ENCODE results near the gene INPP4B.
A peak's percentile ranks its signal among the peaks of the same experiment; 100 is the strongest.

The INPP4B gene

DNA sequence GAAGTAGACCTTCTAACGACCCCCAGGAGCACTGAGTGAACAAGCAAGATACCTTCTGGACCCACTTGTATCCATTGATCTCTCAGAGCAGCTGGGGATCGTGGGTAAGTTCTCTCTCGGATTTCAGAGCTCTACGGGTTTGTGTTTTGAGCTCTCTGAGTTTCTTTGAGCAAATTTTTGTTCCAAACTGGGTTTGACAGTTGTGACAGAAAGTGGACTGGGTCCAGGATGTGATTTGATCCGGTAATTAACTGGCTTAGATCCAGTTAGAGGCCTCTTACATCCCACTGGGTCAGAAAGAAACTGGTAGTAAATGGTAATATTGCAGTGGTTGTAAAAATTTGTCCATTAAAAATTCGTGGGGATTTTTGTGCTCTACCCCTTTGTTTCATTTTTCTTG, 459.2 kb downstream of the INPP4B start:
- TF ChIP-seq JUND (IDR thresholded peaks at IDR 0.05; ENCODE audit: low read depth), result no peak
- DNase-seq (ENCODE audit: low read depth in 1 of 2, low spot score in 1 of 2), result no peak
- in situ Hi-C loops (cut with HindIII; ENCODE audit: low pct_unique_long_range_greater_than_20kb, low sequenced_read_pairs), result no loop called here

DNA sequence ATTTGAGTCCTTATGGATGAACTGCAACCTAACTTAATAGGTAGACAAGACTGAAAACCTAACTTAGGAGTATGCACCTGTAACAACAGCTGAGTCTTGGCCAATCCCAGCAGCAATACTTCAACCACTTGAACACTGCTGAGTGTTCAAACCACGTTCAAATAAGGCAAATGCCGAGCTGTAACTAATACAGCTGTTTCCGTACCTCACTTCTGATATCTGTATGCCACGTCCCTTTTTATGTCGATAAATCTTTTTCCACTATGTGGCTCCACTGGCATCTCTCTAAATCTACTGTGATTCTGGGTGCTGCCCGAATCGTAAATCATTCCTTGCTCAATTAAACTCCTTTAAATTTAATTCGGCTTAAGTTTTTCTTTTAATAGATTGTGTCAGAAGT, 459.7 kb downstream of the INPP4B start:
- DNase-seq (ENCODE audit: low read depth in 1 of 2, low spot score in 1 of 2), result no peak
- in situ Hi-C loops (cut with HindIII; ENCODE audit: low pct_unique_long_range_greater_than_20kb, low sequenced_read_pairs), result no loop called here
- no peak for TF ChIP-seq JUND (IDR thresholded peaks at IDR 0.05; ENCODE audit: low read depth)

DNA sequence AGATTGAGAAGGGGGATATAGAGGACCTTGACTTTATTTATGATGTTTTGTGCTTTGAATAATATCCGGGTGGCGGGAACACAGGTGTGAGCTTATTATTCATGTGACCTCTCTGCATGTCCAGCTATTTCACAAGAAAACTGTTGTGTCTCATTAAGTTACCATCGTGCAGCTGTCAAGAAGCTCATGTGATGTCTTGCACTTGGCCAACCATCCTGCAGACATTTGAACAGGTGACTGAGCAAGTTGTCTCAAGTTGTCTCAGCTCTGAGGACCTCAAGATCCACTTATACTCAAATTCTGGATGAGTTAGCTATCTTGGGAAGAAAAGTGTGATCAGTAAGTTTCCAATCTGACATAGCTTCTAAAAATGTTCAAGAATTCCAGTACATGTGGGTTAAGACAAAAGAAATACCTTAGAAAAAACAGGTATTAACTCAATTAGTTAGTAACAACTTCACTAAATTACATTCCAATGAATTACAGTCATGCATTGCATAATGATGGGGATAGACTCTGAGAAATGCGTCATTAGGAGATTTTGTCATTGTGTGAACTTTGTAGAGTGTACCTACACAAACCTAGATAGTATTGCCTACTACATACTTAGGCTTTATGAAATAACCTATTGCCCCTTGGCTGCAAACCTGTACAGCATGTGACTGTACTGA, 462.2 kb downstream of the INPP4B start:
- no peak for DNase-seq (ENCODE audit: low read depth in 1 of 2, low spot score in 1 of 2)
- no peak for TF ChIP-seq JUND (IDR thresholded peaks at IDR 0.05; ENCODE audit: low read depth)
- in situ Hi-C loops (cut with HindIII; ENCODE audit: low pct_unique_long_range_greater_than_20kb, low sequenced_read_pairs), result no loop called here

DNA sequence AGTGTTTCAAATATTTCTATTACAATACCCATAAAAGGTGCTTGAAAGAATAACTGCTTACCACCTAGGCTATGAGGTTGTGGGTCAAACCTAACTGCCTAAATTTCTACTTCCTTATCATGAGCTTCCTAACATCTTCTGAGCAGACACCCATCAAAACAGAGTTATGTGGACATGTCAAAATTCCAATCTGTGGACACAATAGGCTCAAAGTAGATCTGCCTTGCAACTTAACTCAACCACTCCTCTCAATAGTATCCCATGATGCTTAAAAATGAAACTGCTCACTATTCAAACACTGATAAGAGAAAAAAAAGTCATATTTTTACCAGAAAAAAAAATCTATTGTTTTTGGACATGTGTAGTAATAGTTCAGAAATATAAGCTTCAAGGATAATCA, 462.7 kb downstream of the INPP4B start:
- in situ Hi-C loops (cut with HindIII; ENCODE audit: low pct_unique_long_range_greater_than_20kb, low sequenced_read_pairs), result no loop called here
- DNase-seq (ENCODE audit: low read depth in 1 of 2, low spot score in 1 of 2), result no peak
- no peak for TF ChIP-seq JUND (IDR thresholded peaks at IDR 0.05; ENCODE audit: low read depth)

DNA sequence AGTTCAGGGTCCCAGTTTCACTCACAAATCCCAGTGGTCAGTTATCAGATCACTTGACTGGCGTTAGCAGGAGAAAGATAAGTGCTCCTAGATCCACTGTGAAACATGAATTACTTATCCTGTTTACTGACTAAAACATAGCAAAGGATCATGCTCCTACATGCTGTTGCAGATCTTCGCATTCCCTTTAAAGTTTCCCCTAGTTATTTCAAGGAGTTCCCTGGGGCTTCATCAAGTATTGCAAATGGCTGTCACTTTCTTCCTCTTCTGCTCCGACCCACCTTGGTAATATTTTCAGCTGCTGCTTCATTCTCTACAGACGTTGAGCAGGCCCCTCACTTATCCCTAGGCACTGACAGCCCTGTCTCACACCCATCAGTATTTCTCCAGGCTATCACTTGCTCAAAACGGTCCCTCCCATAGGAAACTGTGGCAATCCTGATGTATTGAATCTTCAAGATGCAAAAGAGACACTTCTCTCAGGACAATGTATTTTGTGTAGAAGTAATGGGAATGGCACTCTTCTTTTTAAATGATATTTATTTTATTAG, 466.0 kb downstream of the INPP4B start:
- no peak for DNase-seq (ENCODE audit: low read depth in 1 of 2, low spot score in 1 of 2)
- in situ Hi-C loops (cut with HindIII; ENCODE audit: low pct_unique_long_range_greater_than_20kb, low sequenced_read_pairs), result no loop called here
- TF ChIP-seq JUND (IDR thresholded peaks at IDR 0.05; ENCODE audit: low read depth), result no peak

DNA sequence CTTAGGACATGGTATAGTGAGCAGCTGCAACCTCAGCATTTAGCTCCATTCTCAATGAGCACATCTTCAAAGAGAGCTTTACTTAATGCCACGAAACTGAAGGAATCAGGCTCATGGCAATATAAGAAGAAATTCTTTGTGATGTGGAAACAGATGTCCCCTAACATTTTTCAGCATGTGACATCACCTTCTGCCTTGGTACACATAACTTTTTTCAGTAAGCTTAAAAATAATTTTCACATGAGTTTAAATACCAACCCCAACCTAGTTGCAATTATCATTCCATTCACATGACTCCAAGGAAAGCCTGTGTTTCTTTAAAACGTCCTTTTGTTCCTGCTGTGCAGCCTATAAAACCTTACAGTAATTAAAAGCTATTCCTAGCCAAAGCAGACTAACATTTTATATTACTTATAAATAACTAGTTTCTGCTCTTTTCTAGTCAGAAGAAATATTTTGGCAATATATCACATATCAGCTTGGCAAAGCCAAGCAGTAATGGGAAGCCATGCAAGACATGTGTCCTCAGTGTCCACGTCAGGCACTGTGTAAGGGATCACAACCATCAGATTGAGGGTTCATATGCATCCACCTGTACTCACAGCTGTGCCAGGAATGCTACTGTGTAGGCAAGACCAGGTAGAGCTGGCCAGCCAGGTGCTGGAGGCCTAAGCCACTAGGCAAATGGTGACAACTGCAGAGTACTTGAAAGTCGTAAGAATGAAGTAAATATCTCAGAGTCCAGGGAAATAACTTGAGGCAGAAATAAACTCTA, 466.6 kb downstream of the INPP4B start:
- in situ Hi-C loops (cut with HindIII; ENCODE audit: low pct_unique_long_range_greater_than_20kb, low sequenced_read_pairs), result no loop called here
- TF ChIP-seq JUND (IDR thresholded peaks at IDR 0.05; ENCODE audit: low read depth), result no peak
- DNase-seq (ENCODE audit: low read depth in 1 of 2, low spot score in 1 of 2), result peak; percentile 5 to 56

DNA sequence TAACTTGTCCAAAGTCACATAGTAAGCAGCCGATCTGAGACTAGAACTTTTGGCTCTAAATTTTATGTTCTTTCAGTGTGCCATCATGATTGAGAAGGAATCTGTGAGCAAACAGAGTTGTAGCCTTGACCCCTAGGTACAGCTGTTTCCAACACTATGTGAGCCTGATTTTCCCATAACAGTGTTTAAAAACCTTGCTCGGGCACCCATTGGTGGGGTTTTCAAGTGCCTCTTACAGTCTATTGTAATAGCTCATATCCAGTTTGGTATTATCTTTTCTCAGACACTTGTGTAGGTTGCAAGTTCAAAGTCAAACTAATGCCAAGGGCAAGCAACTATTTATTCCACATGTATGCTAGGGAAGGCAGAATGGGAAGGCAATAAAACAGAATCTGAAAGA, 467.9 kb downstream of the INPP4B start:
- DNase-seq (ENCODE audit: low read depth in 1 of 2, low spot score in 1 of 2), result no peak
- TF ChIP-seq JUND (IDR thresholded peaks at IDR 0.05; ENCODE audit: low read depth), result no peak
- in situ Hi-C loops (cut with HindIII; ENCODE audit: low pct_unique_long_range_greater_than_20kb, low sequenced_read_pairs), result no loop called here

DNA sequence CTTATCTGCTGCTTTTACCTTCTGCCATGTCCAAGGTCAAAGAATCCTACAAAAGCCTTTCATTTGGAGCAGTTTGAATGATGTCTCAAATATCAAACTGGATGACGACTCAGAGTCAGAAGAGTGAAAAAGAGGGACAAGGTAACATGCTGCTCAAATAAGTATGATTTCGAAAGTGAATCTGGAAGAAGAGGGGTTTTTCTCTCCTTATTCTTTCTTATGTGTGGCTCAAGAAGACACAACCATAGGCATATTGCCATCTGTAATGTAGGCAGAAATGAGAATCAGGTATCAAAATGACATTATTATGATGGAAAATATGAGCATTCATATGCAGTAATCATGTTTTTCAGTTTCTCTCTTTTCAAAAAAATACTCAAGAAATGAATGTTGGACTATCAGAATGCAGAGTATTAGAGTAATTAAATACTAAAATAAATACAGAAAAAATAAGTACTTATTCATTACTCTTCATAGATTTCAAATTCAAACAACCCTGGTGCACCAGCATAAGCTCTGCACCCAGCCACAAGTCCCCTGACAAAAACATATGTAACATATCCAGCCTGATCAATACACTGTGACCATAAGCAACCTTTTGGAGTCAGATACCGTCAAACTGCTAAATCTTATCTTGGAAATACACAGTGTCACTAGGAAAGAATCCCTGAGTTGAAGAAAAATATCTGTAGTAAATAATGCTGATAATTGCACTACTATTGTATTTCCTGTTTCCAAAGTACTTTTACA, 468.6 kb downstream of the INPP4B start:
- no peak for DNase-seq (ENCODE audit: low read depth in 1 of 2, low spot score in 1 of 2)
- in situ Hi-C loops (cut with HindIII; ENCODE audit: low pct_unique_long_range_greater_than_20kb, low sequenced_read_pairs), result no loop called here
- TF ChIP-seq JUND (IDR thresholded peaks at IDR 0.05; ENCODE audit: low read depth), result no peak

DNA sequence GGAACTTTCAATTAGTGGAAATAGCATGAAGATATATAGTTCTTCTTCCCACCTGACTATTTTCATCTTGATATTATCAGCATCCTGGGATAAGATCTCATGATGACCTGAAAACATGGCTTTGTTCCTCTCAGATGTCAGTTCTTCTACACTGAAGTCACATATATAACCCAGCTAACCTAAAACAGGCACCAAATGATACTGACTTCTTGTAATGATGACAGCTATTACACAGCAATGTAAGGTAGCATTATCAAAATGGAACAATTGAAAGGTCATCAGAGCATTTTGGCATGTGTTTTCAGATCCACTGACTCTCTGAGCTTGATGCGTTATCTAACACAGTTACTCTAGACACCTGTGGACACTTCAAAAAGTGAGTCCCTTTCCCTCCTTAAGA, 469.9 kb downstream of the INPP4B start:
- DNase-seq (ENCODE audit: low read depth in 1 of 2, low spot score in 1 of 2), result no peak
- no peak for TF ChIP-seq JUND (IDR thresholded peaks at IDR 0.05; ENCODE audit: low read depth)
- in situ Hi-C loops (cut with HindIII; ENCODE audit: low pct_unique_long_range_greater_than_20kb, low sequenced_read_pairs), result no loop called here

DNA sequence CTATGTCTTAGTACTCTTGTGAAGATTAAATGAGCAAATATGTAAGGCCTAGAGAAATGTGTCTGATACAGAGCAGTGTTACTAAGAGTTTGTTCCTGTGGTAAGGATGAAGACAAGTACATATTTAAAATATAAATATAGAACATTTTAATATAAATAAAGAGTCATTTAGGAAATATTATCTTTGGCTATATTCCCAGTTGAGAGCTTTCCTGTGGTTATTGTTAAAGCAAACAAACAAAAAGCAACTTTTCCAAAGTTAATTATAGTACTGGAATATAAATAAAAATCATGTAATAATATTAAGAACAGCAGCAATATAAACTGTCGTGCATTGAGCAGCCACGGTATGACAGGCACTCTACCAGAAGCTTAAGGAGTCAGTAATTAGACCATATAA, 472.5 kb downstream of the INPP4B start:
- no peak for TF ChIP-seq JUND (IDR thresholded peaks at IDR 0.05; ENCODE audit: low read depth)
- no peak for DNase-seq (ENCODE audit: low read depth in 1 of 2, low spot score in 1 of 2)
- in situ Hi-C loops (cut with HindIII; ENCODE audit: low pct_unique_long_range_greater_than_20kb, low sequenced_read_pairs), result no loop called here

DNA sequence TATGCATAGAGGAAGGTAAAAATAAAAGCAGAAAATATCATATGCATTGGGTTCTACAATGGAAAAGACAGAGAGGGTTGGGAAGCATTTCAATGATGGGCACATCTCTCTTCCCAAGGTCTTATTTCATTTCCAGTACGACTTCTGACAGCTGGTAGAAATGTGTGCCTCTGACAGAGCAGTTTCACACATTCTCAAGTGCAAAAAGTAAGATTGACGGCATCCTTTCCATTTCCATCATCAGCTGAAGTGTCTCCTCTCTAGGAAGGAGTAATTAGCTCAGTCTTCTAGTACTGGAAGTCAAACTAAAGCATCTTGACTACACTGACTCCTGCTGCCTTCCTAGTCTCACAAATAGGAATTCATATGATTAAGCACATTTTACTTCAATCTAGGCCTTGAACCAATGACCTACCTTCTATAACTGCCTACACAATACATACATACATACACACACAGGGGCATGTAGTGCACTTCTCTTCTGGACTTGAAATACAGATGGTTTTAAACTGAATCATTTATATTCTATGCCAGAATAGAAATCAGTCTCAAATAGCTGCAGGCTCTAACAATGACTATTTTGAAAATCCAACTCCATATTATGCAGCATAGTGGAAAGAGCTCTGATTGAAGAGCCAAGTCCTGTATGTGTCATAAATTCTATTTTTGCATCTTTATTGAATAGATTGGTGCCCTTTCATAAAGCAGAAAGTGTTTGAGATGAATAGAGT, 473.4 kb downstream of the INPP4B start:
- TF ChIP-seq JUND (IDR thresholded peaks at IDR 0.05; ENCODE audit: low read depth), result no peak
- in situ Hi-C loops (cut with HindIII; ENCODE audit: low pct_unique_long_range_greater_than_20kb, low sequenced_read_pairs), result no loop called here
- DNase-seq (ENCODE audit: low read depth in 1 of 2, low spot score in 1 of 2), result no peak

DNA sequence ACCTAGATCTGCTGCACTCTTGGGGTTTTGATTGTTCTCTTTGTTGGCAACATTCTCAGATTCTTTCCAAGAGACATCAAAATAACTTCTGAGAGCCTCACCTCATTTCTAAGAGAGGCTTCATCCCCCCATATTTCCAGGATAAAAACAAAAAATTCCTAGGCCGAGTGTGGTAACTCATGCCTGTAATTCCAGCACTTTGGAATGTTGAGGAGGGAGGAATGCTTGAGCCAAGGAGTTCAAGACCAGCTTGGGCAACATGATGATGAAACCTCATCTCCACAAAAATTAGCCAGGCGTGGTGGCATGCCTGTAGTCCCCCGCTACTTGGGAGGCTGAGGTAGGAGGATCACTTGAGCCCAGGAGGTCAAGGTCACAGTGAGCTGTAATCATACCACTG, 477.0 kb downstream of the INPP4B start:
- TF ChIP-seq JUND (IDR thresholded peaks at IDR 0.05; ENCODE audit: low read depth), result no peak
- DNase-seq (ENCODE audit: low read depth in 1 of 2, low spot score in 1 of 2), result no peak
- in situ Hi-C loops (cut with HindIII; ENCODE audit: low pct_unique_long_range_greater_than_20kb, low sequenced_read_pairs), result no loop called here

Data from T47D (cell line).